HL-60 (cell line): Measurements from ENCODE around the gene FLT4.

Experiments
- CTCF ChIP-seq: IDR thresholded peaks from one replicate; pipeline ENCODE4 v1.5.1; 2011; ENCODE audit warnings: low read length, control low read depth, inconsistent platforms; ENCODE audit not compliant: insufficient read depth
- REST ChIP-seq: IDR thresholded peaks from 2 replicates; pipeline ENCODE4 v1.6.1; 2012; ENCODE audit warnings: low read depth; ENCODE audit not compliant: insufficient replicate concordance

- TF ChIP-seq CTCF: no peak
- no peak for TF ChIP-seq REST
These were observed 73.8 kb downstream of the FLT4 start for GRCh38 chr5:180575571-180575970.
